Common myeloid progenitor, CD34-positive (primary cell): ENCODE measurements around the gene TEX2.

Experiments used
- CTCF ChIA-PET: fragments of 350-600 bp; sonication (Branson Sonifier 250); formaldehyde crosslinking; loops from one replicate; lab custom pipeline; 2021; ENCODE audit warnings: antibody characterized with exemption; lab: Charles Lee
- POLR2A ChIA-PET: fragments of 350-600 bp; sonication (Branson Sonifier 250); formaldehyde crosslinking; loops from one replicate; lab custom pipeline; 2021; ENCODE audit warnings: antibody characterized with exemption; lab: Charles Lee
- DNase-seq, 3 donors: peaks; one replicate each; pipeline versions ENCODE4 v3.0.0 to v3.0.0-alpha.2; 2013
- H3K27ac ChIP-seq, 2 experiments: 1 replicate in 1 of 2; 2 replicates in 1 of 2; pipeline ENCODE4 v1.7.0; 2013; ENCODE audit warnings: inconsistent platforms in 2 of 2, low read length in 2 of 2, mild to moderate bottlenecking in 2 of 2, low read depth in 1 of 2, moderate library complexity in 1 of 2; ENCODE audit not compliant: severe bottlenecking in 2 of 2, insufficient read depth in 1 of 2, poor library complexity in 1 of 2
- H3K27me3 ChIP-seq, 5 experiments: replicated peaks in 2 of 5; 1 replicate in 3 of 5; 2 replicates in 2 of 5; pipeline versions ENCODE4 v1.6.1 to v1.7.0; 2013; ENCODE audit warnings: low read length in 4 of 5, mild to moderate bottlenecking in 2 of 5, moderate library complexity in 2 of 5, inconsistent platforms in 1 of 5; ENCODE audit not compliant: insufficient read depth in 5 of 5, control insufficient read depth in 4 of 5
- H3K36me3 ChIP-seq, 4 experiments: 1 replicate in 2 of 4; 2 replicates in 2 of 4; pipeline versions ENCODE4 v1.6.1 to v1.7.0; 2013; ENCODE audit warnings: low read length in 3 of 4, control low read depth in 1 of 4, mild to moderate bottlenecking in 1 of 4; ENCODE audit not compliant: control insufficient read depth in 4 of 4, insufficient read depth in 4 of 4
- H3K4me1 ChIP-seq, 4 experiments: 1 replicate in 3 of 4; 2 replicates in 1 of 4; pipeline versions ENCODE4 v1.6.1 to v1.7.1; 2013; ENCODE audit warnings: low read length in 3 of 4, mild to moderate bottlenecking in 3 of 4, control low read depth in 1 of 4, inconsistent platforms in 1 of 4, moderate library complexity in 1 of 4; ENCODE audit not compliant: control insufficient read depth in 4 of 4, insufficient read depth in 4 of 4; ENCODE audit errors: control extremely low read depth in 1 of 4
- H3K4me3 ChIP-seq, 7 experiments: 1 replicate in 4 of 7; 2 replicates in 3 of 7; pipeline versions ENCODE4 v1.5.1 to v1.7.0; 2013; ENCODE audit warnings: mild to moderate bottlenecking in 7 of 7, low read length in 6 of 7, moderate library complexity in 6 of 7, inconsistent platforms in 2 of 7, low read depth in 2 of 7, control low read depth in 1 of 7; ENCODE audit not compliant: insufficient read depth in 4 of 7, control insufficient read depth in 1 of 7; ENCODE audit errors: extremely low read depth in 1 of 7
- H3K9me3 ChIP-seq, 5 experiments: 1 replicate in 4 of 5; 2 replicates in 1 of 5; pipeline versions ENCODE4 v1.6.1 to v1.7.1; 2013; ENCODE audit warnings: low read length in 4 of 5, mild to moderate bottlenecking in 2 of 5, inconsistent platforms in 1 of 5, low read depth in 1 of 5, moderate library complexity in 1 of 5; ENCODE audit not compliant: control insufficient read depth in 4 of 5, insufficient read depth in 2 of 5; ENCODE audit errors: control extremely low read depth in 1 of 5
- WGBS: methylation state at CpG from one replicate; pipeline ENCODE4 v1.1.5; 2013; ENCODE audit not compliant: insufficient coverage; 5-methylcytosine and 5-hydroxymethylcytosine counted together

TEX2 gene

DNA sequence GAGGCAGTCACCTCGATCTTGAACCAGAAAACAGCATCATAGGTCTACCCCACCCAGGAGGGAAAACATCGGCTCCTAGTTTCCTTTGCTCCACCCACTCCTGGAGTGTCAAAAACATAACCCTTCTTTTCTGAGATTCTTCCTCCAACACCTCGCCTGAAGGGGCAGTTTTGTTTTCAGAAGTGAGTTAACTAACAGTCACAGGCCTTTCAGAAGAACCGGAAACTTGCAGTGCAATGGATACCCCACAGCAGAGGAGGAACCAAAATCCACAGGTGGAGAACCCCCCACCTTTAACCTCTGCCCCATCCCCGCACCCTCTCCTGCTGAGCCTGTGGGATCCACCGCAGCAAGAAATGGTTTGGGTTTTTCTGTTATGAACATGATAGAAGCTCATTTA lies 7.8 kb upstream of the TEX2 start:
- POLR2A ChIA-PET: no interaction called here
- no peaks in the 10 kb centered on the region for H3K36me3 ChIP-seq
- 36% methylated on average over 2 of the region's 6 CpGs for WGBS
- CTCF ChIA-PET: interaction anchor here (0.9 to 1.8 kb wide), 5 partner anchors 11 to 197 kb away, joined by 3 to 6 read pairs (median 3); no protein-coding TSS in a partner anchor
- H3K4me1 ChIP-seq: peaks cover 0 to 6% (median 3%) of the 10 kb centered on the region in 4 experiments
- peak in 2 of 3 donors; percentile 21 to 41 for DNase-seq
- H3K27ac ChIP-seq: no peak overlapping the region
- H3K9me3 ChIP-seq: no peaks in the 10 kb centered on the region
- peak overlapping the region in 1 of 7 experiments; percentile 8 for H3K4me3 ChIP-seq
- no peaks in the 10 kb centered on the region for H3K27me3 ChIP-seq

DNA sequence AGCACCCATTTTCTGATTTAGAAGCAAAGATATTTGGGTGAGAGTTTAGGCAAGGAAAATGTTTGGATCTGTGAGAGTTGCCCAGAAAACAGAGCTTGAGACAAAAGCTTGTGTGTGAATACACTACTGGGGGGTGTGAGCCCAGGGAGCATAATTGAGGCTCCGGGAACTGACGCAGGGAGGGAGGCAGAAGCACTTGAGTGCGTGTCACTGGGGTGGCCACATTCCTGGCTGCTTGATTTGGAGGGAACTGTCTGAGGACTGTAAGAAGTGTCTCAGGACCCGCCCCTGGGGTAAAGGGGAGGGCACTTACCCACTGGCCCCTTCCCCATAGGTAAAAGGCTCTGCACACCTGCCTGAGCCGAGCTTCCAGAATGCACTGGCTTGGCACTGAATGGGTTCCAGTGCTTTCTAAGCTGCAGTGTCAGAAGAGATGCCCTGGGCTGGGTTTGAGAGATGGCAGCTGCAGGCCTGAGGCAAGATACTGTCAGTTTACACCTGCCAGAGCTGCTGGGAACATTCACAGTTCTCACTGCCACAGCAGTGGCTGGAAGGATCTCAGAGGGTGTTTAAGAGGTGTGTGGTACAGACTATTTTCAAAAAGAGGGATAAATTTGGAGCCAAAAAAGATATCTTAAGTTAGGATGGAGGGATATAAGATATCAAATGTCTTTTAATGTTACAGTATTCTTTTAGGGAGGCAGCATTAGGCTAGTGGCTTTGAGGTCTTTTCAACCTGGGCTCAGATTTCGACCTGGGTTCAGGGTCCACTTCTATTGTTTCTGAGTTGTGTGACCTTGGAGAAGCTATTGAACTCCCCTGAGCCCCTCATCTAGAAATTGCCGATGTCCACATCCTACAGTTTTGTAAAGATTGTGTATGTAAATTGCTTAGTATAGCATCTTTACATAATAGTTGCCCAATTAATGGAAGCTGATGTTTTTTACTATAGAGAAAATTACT lies 6.9 kb upstream of the TEX2 start:
- Histone ChIP-seq H3K36me3 (no peaks in the 10 kb centered on the region), H3K4me3 (no peak overlapping the region), H3K27me3 (no peaks in the 10 kb centered on the region), H3K9me3 (no peaks in the 10 kb centered on the region), H3K27ac (no peak overlapping the region), H3K4me1 (peaks cover 0 to 6% (median 3%) of the 10 kb centered on the region in 4 experiments)
- ChIA-PET POLR2A (no interaction called here), CTCF (interaction anchor here (0.9 to 1.8 kb wide), 6 partner anchors 10 to 157 kb away, joined by 3 to 6 read pairs (median 4); no protein-coding TSS in a partner anchor)
- WGBS: 83% methylated on average over 6 of the region's 7 CpGs
- no peak for DNase-seq

DNA sequence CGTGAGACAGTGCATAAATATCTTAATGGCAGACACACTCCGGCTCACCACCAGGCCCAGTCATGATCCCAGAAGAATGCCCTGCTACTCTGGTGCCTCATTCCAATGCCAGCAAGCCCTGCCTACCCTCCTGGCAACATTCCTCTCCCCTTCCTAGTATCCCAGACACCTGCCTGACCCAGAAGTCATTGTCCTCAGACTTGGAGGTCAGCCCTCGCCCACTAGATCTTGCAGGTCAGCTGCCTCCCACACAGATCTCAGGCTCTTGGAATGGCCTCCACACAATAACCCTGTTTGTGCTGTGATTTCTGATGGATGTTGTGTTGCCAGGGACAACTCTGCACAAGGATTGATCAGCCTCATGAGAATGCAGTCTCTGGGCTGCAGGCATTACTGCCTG lies 1.8 kb upstream of the TEX2 start:
- CTCF ChIA-PET: interaction anchor here (0.8 to 1.5 kb wide), 2 partner anchors 17 to 131 kb away, joined by 3 read pairs; no protein-coding TSS in a partner anchor

DNA sequence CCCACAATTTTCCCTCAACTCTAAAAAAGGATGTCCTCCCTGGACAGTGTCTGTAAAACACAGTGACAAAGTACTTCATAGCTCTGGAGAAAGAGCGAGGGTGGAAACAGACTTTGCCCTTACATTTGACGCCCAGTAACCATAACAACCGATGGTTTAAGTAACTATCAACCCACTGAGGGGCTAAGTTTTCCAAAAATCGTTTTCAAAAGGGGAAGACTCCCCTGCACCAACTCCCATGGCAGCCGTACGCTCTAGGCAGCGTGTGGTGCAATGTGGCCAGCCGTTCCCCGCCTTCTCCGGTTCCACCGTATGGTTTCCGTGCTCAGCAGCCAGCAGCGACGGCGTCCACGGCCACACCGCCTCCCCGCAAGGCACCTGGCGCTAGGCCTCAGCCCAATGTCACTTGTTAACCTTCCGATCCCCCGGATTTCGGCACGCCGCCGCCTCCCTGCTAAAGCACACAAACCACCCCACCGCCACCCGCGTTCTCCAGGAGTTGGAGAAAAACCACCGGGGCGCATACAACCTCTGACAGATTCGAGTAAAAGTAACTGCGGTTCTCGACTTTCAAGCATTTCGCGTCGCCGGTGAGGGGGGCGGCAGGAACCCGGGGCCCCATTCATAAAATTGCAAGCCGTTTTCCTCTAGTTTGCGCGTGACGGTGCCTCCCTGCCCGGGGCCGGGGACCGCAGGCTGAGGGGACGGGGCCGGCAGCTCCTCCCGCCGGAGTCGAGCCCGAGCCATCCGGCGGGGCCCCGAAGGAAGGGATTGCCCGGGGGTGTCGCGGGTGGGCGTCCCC lies 661 bp downstream of the TEX2 start:
- Histone ChIP-seq H3K27ac (peak overlapping the region; percentile 43 to 84), H3K4me1 (peaks cover 10 to 33% (median 24%) of the 10 kb centered on the region in 4 experiments), H3K9me3 (no peaks in the 10 kb centered on the region), H3K27me3 (no peaks in the 10 kb centered on the region), H3K4me3 (peak overlapping the region; percentile 58 to 95 (median 86)), H3K36me3 (no peaks in the 10 kb centered on the region)
- POLR2A ChIA-PET: interaction anchor here (1.6 kb wide), 1 partner anchor 117 kb away, joined by 8 read pairs; no protein-coding TSS in a partner anchor
- CTCF ChIA-PET: no interaction called here
- WGBS: 0% methylated on average over 46 of the region's 59 CpGs
- peak; percentile 48 to 81 (median 71) for DNase-seq

More for the DNA sequence above, 1.8 kb upstream of the TEX2 start:
- Histone ChIP-seq H3K27ac (no peak overlapping the region), H3K4me3 (no peak overlapping the region), H3K27me3 (no peaks in the 10 kb centered on the region), H3K9me3 (no peaks in the 10 kb centered on the region), H3K36me3 (no peaks in the 10 kb centered on the region), H3K4me1 (peaks cover 10 to 31% (median 24%) of the 10 kb centered on the region in 4 experiments)
- 88% methylated on average over 3 of the region's 3 CpGs for WGBS
- POLR2A ChIA-PET: interaction anchor here (0.6 kb wide), 1 partner anchor 107 kb away, joined by 3 read pairs; no protein-coding TSS in a partner anchor
- DNase-seq: no peak

DNA sequence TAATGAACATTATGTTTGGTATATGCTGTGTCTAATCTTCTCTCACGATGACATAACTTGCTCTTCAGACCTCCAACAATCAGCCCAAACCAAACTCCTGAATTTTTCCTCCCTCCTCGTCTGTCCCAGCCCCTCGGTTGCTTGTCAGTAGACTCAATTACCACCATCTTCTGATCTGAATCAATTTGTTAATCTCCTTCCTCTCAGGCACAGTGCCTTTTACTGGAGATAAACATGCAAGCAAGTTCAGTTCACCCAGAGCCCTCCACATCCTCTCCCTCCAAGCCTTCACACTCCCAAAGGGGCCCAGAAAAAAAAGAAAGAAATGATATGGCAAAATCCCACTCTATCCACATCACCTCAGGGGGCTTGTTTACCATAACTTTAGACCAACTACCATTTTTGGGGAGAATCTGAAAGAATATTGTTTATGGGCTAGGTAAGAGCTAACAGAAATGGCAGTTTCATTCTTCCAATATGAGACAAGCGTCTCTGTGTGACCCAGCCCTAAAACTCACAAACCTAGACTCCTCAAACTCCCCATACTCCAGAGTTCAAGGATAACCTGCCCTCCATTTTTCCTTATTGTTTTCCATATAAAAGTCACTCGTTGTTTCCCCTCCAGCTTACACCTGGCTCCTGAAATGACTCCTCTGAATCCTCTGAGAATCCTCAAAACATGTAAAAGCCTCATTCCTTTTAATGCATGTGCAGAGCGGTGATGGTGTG lies 1.5 kb downstream of the TEX2 start:
- H3K27me3 ChIP-seq: no peaks in the 10 kb centered on the region
- POLR2A ChIA-PET: no interaction called here
- H3K36me3 ChIP-seq: no peaks in the 10 kb centered on the region
- 36% methylated on average over 6 of the region's 6 CpGs for WGBS
- H3K27ac ChIP-seq: peak overlapping the region; percentile 43 to 84
- peak overlapping the region; percentile 58 to 95 (median 86) for H3K4me3 ChIP-seq
- peaks cover 10 to 33% (median 24%) of the 10 kb centered on the region in 4 experiments for H3K4me1 ChIP-seq
- peak in 1 of 3 donors; percentile 38 for DNase-seq
- H3K9me3 ChIP-seq: no peaks in the 10 kb centered on the region
- CTCF ChIA-PET: no interaction called here

DNA sequence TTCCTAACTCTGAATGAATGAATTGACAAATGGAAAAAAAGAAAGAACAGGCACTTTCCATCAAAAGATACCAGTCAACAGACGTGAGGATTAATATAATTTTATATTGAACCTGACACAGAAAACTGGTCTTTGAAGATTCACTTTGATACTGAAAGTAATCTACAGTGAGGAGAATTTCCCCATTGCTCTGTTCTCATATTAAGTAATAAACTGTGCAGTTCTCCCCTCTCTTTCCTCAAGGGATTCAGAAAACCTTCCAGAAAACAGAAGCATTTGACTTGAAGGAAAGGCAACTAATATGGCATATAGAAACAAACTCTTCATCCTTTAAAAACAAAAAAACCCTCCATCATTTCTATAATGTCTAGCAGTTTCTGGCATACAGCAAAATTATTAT lies 2.2 kb downstream of the TEX2 start:
- WGBS: no CpG with 5 or more reads among the region's 1 CpG
- peak overlapping the region in 1 of 2 experiments; percentile 84 for H3K27ac ChIP-seq
- CTCF ChIA-PET: interaction anchor here (1.5 kb wide), 1 partner anchor 16 kb away, joined by 3 read pairs; no protein-coding TSS in a partner anchor
- POLR2A ChIA-PET: interaction anchor here (0.6 kb wide), 1 partner anchor 97 kb away, joined by 3 read pairs; no protein-coding TSS in a partner anchor
- H3K36me3 ChIP-seq: peaks cover 0 to 2% (median 0%) of the 10 kb centered on the region in 4 experiments
- no peaks in the 10 kb centered on the region for H3K27me3 ChIP-seq
- H3K4me3 ChIP-seq: peak overlapping the region in 3 of 7 experiments; percentile 73 to 95 (median 94)
- DNase-seq: no peak
- H3K4me1 ChIP-seq: peaks cover 10 to 33% (median 24%) of the 10 kb centered on the region in 4 experiments
- no peaks in the 10 kb centered on the region for H3K9me3 ChIP-seq
